Muscle layer of colon (tissue), 2 donors: Measurements from ENCODE around the gene CENPN.
A peak's percentile ranks its signal among the peaks of the same experiment; 100 is the strongest.

ENCODE experiments used
- H3K27ac ChIP-seq: one replicate; pipeline ENCODE4 v1.7.0; 2013; ENCODE audit warnings: low read depth, mild to moderate bottlenecking, low read length, moderate library complexity
- H3K27me3 ChIP-seq, 2 donors: one replicate each; pipeline ENCODE4 v1.7.0; 2013; ENCODE audit warnings: low read length in 2 of 2, mild to moderate bottlenecking in 2 of 2; ENCODE audit not compliant: insufficient read depth in 2 of 2, control insufficient read depth in 1 of 2
- H3K36me3 ChIP-seq: one replicate; pipeline ENCODE4 v1.7.0; 2013; ENCODE audit warnings: mild to moderate bottlenecking, low read length; ENCODE audit not compliant: insufficient read depth
- H3K4me1 ChIP-seq: one replicate; pipeline ENCODE4 v1.7.0; 2013; ENCODE audit warnings: mild to moderate bottlenecking, low read length; ENCODE audit not compliant: insufficient read depth
- H3K4me3 ChIP-seq, 2 donors: one replicate each; pipeline ENCODE4 v1.7.0; 2013; ENCODE audit warnings: low read length in 2 of 2, low read depth in 1 of 2, mild to moderate bottlenecking in 1 of 2, moderate library complexity in 1 of 2
- H3K9ac ChIP-seq: one replicate; pipeline ENCODE4 v1.7.0; 2013; ENCODE audit warnings: low read length
- H3K9me3 ChIP-seq: one replicate; pipeline ENCODE4 v1.7.0; 2013; ENCODE audit warnings: mild to moderate bottlenecking, low read length
- donor health status: abdominal sarcoma.
- donor health status: Adenocarcinoma of cecum.

The CENPN gene

GRCh38 chr16:80992676-80993293 lies 14.2 kb upstream of the CENPN start:
- Histone ChIP-seq H3K4me3 (no peak overlapping the region), H3K9ac (no peak overlapping the region), H3K36me3 (peaks cover 5% of the 10 kb centered on the region)

GRCh38 chr16:80993307-80993706 lies 13.7 kb upstream of the CENPN start:
- Histone ChIP-seq H3K9ac (no peak overlapping the region), H3K4me3 (no peak overlapping the region), H3K27ac (no peak overlapping the region)

More at GRCh38 chr16:80992676-80993293, 14.2 kb upstream of the CENPN start:
- Histone ChIP-seq H3K9me3 (no peaks in the 10 kb centered on the region), H3K27me3 (no peaks in the 10 kb centered on the region), H3K27ac (no peak overlapping the region), H3K4me1 (no peaks in the 10 kb centered on the region)

GRCh38 chr16:80993834-80994233 lies 13.2 kb upstream of the CENPN start:
- H3K27me3 ChIP-seq = no peaks in the 10 kb centered on the region
- no peak overlapping the region for H3K27ac ChIP-seq
- peaks cover 5% of the 10 kb centered on the region for H3K36me3 ChIP-seq
- no peak overlapping the region for H3K4me3 ChIP-seq
- no peak overlapping the region for H3K9ac ChIP-seq
- H3K9me3 ChIP-seq = no peaks in the 10 kb centered on the region
- no peaks in the 10 kb centered on the region for H3K4me1 ChIP-seq

More at GRCh38 chr16:80993307-80993706, 13.7 kb upstream of the CENPN start:
- H3K36me3 ChIP-seq = peaks cover 5% of the 10 kb centered on the region
- H3K9me3 ChIP-seq = no peaks in the 10 kb centered on the region
- no peaks in the 10 kb centered on the region for H3K27me3 ChIP-seq
- H3K4me1 ChIP-seq = no peaks in the 10 kb centered on the region

GRCh38 chr16:80994451-80994850 lies 12.6 kb upstream of the CENPN start:
- no peak overlapping the region for H3K9ac ChIP-seq
- H3K36me3 ChIP-seq = peaks cover 5% of the 10 kb centered on the region
- H3K9me3 ChIP-seq = no peaks in the 10 kb centered on the region
- H3K4me1 ChIP-seq = no peaks in the 10 kb centered on the region
- no peaks in the 10 kb centered on the region for H3K27me3 ChIP-seq
- no peak overlapping the region for H3K27ac ChIP-seq
- no peak overlapping the region for H3K4me3 ChIP-seq

GRCh38 chr16:80996688-80997138 lies 10.3 kb upstream of the CENPN start:
- Histone ChIP-seq H3K4me3 (no peak overlapping the region), H3K27ac (no peak overlapping the region), H3K36me3 (no peaks in the 10 kb centered on the region), H3K9me3 (no peaks in the 10 kb centered on the region), H3K4me1 (no peaks in the 10 kb centered on the region), H3K9ac (no peak overlapping the region), H3K27me3 (no peaks in the 10 kb centered on the region)

- H3K36me3 ChIP-seq = no peaks in the 10 kb centered on the region
- H3K9ac ChIP-seq = no peak overlapping the region
- H3K27ac ChIP-seq = no peak overlapping the region
- H3K4me3 ChIP-seq = no peak overlapping the region
- no peaks in the 10 kb centered on the region for H3K4me1 ChIP-seq
- H3K9me3 ChIP-seq = no peaks in the 10 kb centered on the region
- no peaks in the 10 kb centered on the region for H3K27me3 ChIP-seq
These were observed 9.7 kb upstream of the CENPN start for GRCh38 chr16:80997139-80997798.

GRCh38 chr16:80997964-80998620 lies 8.9 kb upstream of the CENPN start:
- H3K27ac ChIP-seq = no peak overlapping the region
- no peaks in the 10 kb centered on the region for H3K27me3 ChIP-seq
- no peak overlapping the region for H3K4me3 ChIP-seq

GRCh38 chr16:81000873-81001272 lies 6.1 kb upstream of the CENPN start:
- peaks cover 9% of the 10 kb centered on the region for H3K4me1 ChIP-seq

More at GRCh38 chr16:80997964-80998620, 8.9 kb upstream of the CENPN start:
- Histone ChIP-seq H3K36me3 (no peaks in the 10 kb centered on the region), H3K9me3 (no peaks in the 10 kb centered on the region), H3K4me1 (no peaks in the 10 kb centered on the region), H3K9ac (no peak overlapping the region)

GRCh38 chr16:81001330-81001729 lies 5.7 kb upstream of the CENPN start:
- Histone ChIP-seq H3K36me3 (no peaks in the 10 kb centered on the region), H3K27ac (no peak overlapping the region), H3K4me1 (peaks cover 10% of the 10 kb centered on the region), H3K9ac (no peak overlapping the region), H3K9me3 (no peaks in the 10 kb centered on the region), H3K4me3 (no peak overlapping the region), H3K27me3 (no peaks in the 10 kb centered on the region)

More at GRCh38 chr16:81000873-81001272, 6.1 kb upstream of the CENPN start:
- Histone ChIP-seq H3K27ac (no peak overlapping the region), H3K27me3 (no peaks in the 10 kb centered on the region), H3K4me3 (no peak overlapping the region), H3K9ac (no peak overlapping the region), H3K36me3 (no peaks in the 10 kb centered on the region), H3K9me3 (no peaks in the 10 kb centered on the region)

GRCh38 chr16:81003064-81003463 lies 4.0 kb upstream of the CENPN start:
- Histone ChIP-seq H3K9ac (no peak overlapping the region), H3K27ac (no peak overlapping the region), H3K4me1 (peaks cover 10% of the 10 kb centered on the region), H3K4me3 (no peak overlapping the region), H3K9me3 (no peaks in the 10 kb centered on the region), H3K27me3 (no peaks in the 10 kb centered on the region), H3K36me3 (no peaks in the 10 kb centered on the region)

- Histone ChIP-seq H3K27me3 (no peaks in the 10 kb centered on the region), H3K4me3 (peak overlapping the region in 1 of 2 donors; percentile 18), H3K4me1 (peaks cover 10% of the 10 kb centered on the region), H3K36me3 (no peaks in the 10 kb centered on the region), H3K27ac (no peak overlapping the region), H3K9ac (no peak overlapping the region), H3K9me3 (no peaks in the 10 kb centered on the region)
These were observed 3.2 kb upstream of the CENPN start for GRCh38 chr16:81003610-81004460.
